Natural killer cell (primary cell): ENCODE results near the gene AGPAT2. TPM values are rescaled to one million over a fixed set of nuclear protein-coding genes. Genes with fewer than 3 reads are reported as not detected.

Experiments used
- ATAC-seq, 3 donors: fragments of 150-1000 bp in 2 of 3; fragments of 200-7000 bp in 1 of 3; cut with Tn5 transposase; 1 replicate in 1 of 3; 2 replicates in 2 of 3; pipeline ENCODE4 v1.10.0; 2021; ENCODE audit warnings: mild to moderate bottlenecking in 2 of 3, moderate library complexity in 2 of 3
- DNase-seq, 2 donors: peaks; one replicate each; pipeline versions ENCODE4 v3.0.0 to v3.0.0-alpha.2; 2013 to 2021; ENCODE audit warnings: mixed read lengths in 1 of 2
- H3K27ac ChIP-seq: one replicate; pipeline ENCODE4 v1.5.1; 2013; ENCODE audit warnings: mild to moderate bottlenecking, low read length
- H3K27me3 ChIP-seq: one replicate; pipeline ENCODE4 v1.6.1; 2013; ENCODE audit warnings: low read length; ENCODE audit not compliant: control insufficient read depth, insufficient read depth
- H3K36me3 ChIP-seq: one replicate; pipeline ENCODE4 v1.6.1; 2013; ENCODE audit warnings: low read length; ENCODE audit not compliant: control insufficient read depth, insufficient read depth
- H3K4me1 ChIP-seq: one replicate; pipeline ENCODE4 v1.6.1; 2013; ENCODE audit warnings: low read length; ENCODE audit not compliant: control insufficient read depth, insufficient read depth
- H3K4me3 ChIP-seq: one replicate; pipeline ENCODE4 v1.5.1; 2013; ENCODE audit warnings: low read length
- H3K9me3 ChIP-seq: one replicate; pipeline ENCODE4 v1.6.1; 2013; ENCODE audit warnings: low read length; ENCODE audit not compliant: control insufficient read depth, insufficient read depth
- H3K27ac Mint-ChIP-seq, 2 donors: one replicate each; pipeline ENCODE4 v1.8.0; 2022; ENCODE audit warnings: mild to moderate bottlenecking in 2 of 2, mixed read lengths in 2 of 2, moderate library complexity in 1 of 2
- H3K27me3 Mint-ChIP-seq, 2 donors: one replicate each; pipeline ENCODE4 v1.8.0; 2022; ENCODE audit warnings: low read depth in 2 of 2, mixed read lengths in 2 of 2
- H3K36me3 Mint-ChIP-seq: one replicate; pipeline ENCODE4 v1.8.0; 2022; ENCODE audit warnings: mixed read lengths
- H3K4me1 Mint-ChIP-seq, 2 donors: one replicate each; pipeline ENCODE4 v1.8.0; 2022; ENCODE audit warnings: mixed read lengths in 2 of 2
- H3K4me3 Mint-ChIP-seq: one replicate; pipeline ENCODE4 v1.8.0; 2022; ENCODE audit warnings: mild to moderate bottlenecking, moderate library complexity, mixed read lengths
- H3K9me3 Mint-ChIP-seq, 2 donors: one replicate each; pipeline ENCODE4 v1.8.0; 2022; ENCODE audit warnings: mixed read lengths in 2 of 2
- WGBS: methylation state at CpG from one replicate; pipeline ENCODE4 v1.1.7; 2013; ENCODE audit warnings: missing lambda C conversion rate; ENCODE audit not compliant: insufficient coverage; 5-methylcytosine and 5-hydroxymethylcytosine counted together
- intact Hi-C: fragments of 100-400 bp; cut with micrococcal nuclease; formaldehyde crosslinking; loops from one replicate; pipeline ENCODE4 v1.14.2; 2022
- total RNA-seq, 4 donors: library from RNA; stranded (reverse); fragments of 120-200 nt in 1 of 4; gene quantifications; one replicate each; pipeline versions ENCODE4 v1.2.3 to v1.2.4, GENCODE V29; 2013 to 2022
- TF ChIP-seq, protein P1 (sequence below): fragments of 200-600 bp; IDR thresholded peaks from one replicate; pipeline ENCODE4 v1.8.0; 2022; ENCODE audit warnings: antibody characterized with exemption

AGPAT2 gene
- total RNA-seq, 3 donors from 2014 or later (not counting 1 experiment from before 2014, with no cell fraction given), result 10.3 to 19.4 (median 12.0) TPM

DNA sequence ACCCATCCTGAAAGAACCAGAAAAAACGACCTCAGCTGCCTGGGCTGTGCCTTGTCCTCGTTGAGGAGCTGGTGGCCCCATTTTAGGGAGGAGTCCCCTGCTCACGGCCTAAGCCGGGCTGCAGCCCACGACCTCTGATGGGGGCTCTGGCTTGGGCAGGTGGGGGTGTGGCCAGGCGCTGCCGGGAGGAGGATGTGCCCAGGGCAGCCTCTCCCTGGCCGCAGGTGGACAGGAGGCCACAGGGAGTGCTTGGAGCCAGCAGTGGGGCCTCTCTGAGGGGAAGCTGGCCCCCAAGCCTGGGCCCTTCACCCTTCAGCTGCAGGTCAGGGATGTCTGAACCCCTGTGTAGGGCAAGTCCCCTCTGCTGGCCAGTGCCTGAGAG, 27.6 kb upstream of the AGPAT2 start:
- Mint-ChIP-seq H3K4me3 (no peak overlapping the region), H3K9me3 (no peaks in the 10 kb centered on the region), H3K27me3 (peaks cover 24 to 29% of the 10 kb centered on the region in 2 donors), H3K4me1 (peaks cover 6 to 7% of the 10 kb centered on the region in 2 donors), H3K27ac (no peak overlapping the region), H3K36me3 (no peaks in the 10 kb centered on the region)
- peaks cover 14% of the 10 kb centered on the region for H3K27me3 ChIP-seq
- 36% methylated on average over 8 of the region's 8 CpGs for WGBS
- H3K4me3 ChIP-seq, result no peak overlapping the region
- no peak for ATAC-seq
- intact Hi-C loops, result no loop called here
- H3K27ac ChIP-seq, result no peak overlapping the region
- DNase-seq, result no peak
- H3K36me3 ChIP-seq, result no peaks in the 10 kb centered on the region
- no peaks in the 10 kb centered on the region for H3K9me3 ChIP-seq
- TF ChIP-seq, protein P1, sequence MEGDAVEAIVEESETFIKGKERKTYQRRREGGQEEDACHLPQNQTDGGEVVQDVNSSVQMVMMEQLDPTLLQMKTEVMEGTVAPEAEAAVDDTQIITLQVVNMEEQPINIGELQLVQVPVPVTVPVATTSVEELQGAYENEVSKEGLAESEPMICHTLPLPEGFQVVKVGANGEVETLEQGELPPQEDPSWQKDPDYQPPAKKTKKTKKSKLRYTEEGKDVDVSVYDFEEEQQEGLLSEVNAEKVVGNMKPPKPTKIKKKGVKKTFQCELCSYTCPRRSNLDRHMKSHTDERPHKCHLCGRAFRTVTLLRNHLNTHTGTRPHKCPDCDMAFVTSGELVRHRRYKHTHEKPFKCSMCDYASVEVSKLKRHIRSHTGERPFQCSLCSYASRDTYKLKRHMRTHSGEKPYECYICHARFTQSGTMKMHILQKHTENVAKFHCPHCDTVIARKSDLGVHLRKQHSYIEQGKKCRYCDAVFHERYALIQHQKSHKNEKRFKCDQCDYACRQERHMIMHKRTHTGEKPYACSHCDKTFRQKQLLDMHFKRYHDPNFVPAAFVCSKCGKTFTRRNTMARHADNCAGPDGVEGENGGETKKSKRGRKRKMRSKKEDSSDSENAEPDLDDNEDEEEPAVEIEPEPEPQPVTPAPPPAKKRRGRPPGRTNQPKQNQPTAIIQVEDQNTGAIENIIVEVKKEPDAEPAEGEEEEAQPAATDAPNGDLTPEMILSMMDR, result no peak
- peaks cover 24% of the 10 kb centered on the region for H3K4me1 ChIP-seq

DNA sequence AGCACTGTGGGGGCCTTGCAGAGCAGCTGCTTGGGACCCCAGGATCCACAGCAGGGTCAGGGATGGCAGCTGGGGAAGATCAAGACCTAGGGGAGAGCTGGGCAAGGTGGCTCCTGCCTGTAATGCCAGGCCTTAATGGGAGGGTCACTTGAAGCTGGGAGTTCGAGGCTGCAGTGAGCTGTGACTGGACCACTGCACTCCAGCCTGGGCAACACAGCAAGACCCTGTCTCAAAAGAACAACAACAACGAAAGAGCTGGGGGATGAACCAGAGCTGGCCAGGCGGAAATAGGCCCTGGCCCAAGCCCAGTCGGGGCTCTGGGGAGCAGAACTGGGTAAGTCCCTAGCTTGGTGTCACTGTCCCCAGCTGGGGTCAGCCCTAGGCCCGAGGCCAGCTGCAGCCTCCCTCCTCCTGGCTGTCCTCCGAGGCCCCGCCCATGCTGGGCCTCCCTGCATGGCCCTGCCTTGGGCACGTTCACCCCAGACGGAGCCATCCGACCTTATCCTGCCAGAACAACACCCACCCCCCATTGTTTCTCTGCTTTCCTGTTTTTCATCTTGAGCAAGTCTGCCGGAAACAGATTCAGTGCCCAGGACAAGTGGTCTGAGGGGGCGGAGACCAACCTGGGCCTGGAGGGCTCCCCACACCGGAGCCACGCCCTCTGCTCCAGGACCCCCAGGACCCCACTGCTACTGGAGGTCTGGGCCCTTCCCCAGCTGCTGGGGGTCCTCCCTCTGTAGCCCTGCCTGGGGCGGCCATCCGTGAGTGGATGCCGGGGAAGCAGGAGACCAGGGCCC, 27.0 kb upstream of the AGPAT2 start:
- Mint-ChIP-seq H3K27ac (no peak overlapping the region), H3K9me3 (no peaks in the 10 kb centered on the region), H3K4me3 (no peak overlapping the region), H3K27me3 (peaks cover 24 to 29% of the 10 kb centered on the region in 2 donors), H3K36me3 (no peaks in the 10 kb centered on the region), H3K4me1 (peaks cover 6 to 7% of the 10 kb centered on the region in 2 donors)
- intact Hi-C loops, result no loop called here
- TF ChIP-seq, protein P1, result no peak
- DNase-seq (no peak), ATAC-seq (no peak)
- H3K9me3 ChIP-seq, result no peaks in the 10 kb centered on the region
- 47% methylated on average over 17 of the region's 17 CpGs for WGBS
- no peak overlapping the region for H3K4me3 ChIP-seq
- peaks cover 21% of the 10 kb centered on the region for H3K4me1 ChIP-seq
- H3K27me3 ChIP-seq, result peaks cover 14% of the 10 kb centered on the region
- no peak overlapping the region for H3K27ac ChIP-seq
- H3K36me3 ChIP-seq, result no peaks in the 10 kb centered on the region

DNA sequence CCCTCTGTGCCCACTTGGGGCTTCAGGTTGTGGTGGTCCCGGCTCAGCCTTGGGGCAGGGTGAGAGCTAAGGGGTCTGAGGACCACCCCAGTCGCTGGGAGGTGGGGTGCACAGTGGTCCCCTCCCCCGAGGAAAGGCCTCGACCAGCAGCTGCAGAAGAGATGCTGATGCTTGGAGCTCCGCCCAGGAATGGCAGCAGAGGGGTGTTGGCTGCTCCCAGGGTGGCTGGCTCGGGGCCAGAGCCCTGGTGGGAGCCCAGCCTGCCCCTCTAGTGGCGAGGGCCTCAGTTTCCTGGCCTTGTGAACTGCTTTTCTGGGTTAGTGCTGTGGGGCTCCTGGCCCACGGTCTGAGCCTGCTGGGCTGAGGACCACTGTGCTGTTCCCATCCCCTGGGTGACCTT, 26.3 kb upstream of the AGPAT2 start:
- H3K9me3 ChIP-seq, result no peaks in the 10 kb centered on the region
- Mint-ChIP-seq H3K27me3 (peaks cover 24 to 32% of the 10 kb centered on the region in 2 donors), H3K36me3 (no peaks in the 10 kb centered on the region), H3K27ac (no peak overlapping the region), H3K9me3 (no peaks in the 10 kb centered on the region), H3K4me1 (peaks cover 6 to 7% of the 10 kb centered on the region in 2 donors), H3K4me3 (no peak overlapping the region)
- H3K27me3 ChIP-seq, result peaks cover 14% of the 10 kb centered on the region
- no peaks in the 10 kb centered on the region for H3K36me3 ChIP-seq
- intact Hi-C loops, result no loop called here
- H3K27ac ChIP-seq, result no peak overlapping the region
- no peak for DNase-seq
- no peak for ATAC-seq
- TF ChIP-seq, protein P1, result no peak
- no peak overlapping the region for H3K4me3 ChIP-seq
- peaks cover 15% of the 10 kb centered on the region for H3K4me1 ChIP-seq
- 43% methylated on average over 8 of the region's 8 CpGs for WGBS
